GM10266 (cell line): ENCODE measurements around the gene KLHDC7A.

Experiments
- DNase-seq: peaks from one replicate; pipeline ENCODE4 v3.0.0; 2012; ENCODE audit errors: extremely low spot score
- CTCF ChIP-seq: IDR thresholded peaks from 2 replicates; pipeline ENCODE4 v1.5.1; 2012; ENCODE audit warnings: mild to moderate bottlenecking, low read depth; ENCODE audit not compliant: control insufficient read depth, insufficient read depth; ENCODE audit errors: missing control alignments

Gene KLHDC7A

GRCh38 chr1:18495635-18496034, 14.9 kb downstream of the KLHDC7A start:
- DNase-seq = no peak
- TF ChIP-seq CTCF = no peak

GRCh38 chr1:18496056-18496455, 15.3 kb downstream of the KLHDC7A start:
- TF ChIP-seq CTCF = no peak
- no peak for DNase-seq

- DNase-seq = no peak
- no peak for TF ChIP-seq CTCF
These were observed 15.9 kb downstream of the KLHDC7A start for GRCh38 chr1:18496497-18497235.

- no peak for TF ChIP-seq CTCF
- no peak for DNase-seq
These were observed 21.1 kb downstream of the KLHDC7A start for GRCh38 chr1:18501833-18502232.

GRCh38 chr1:18504609-18505008, 23.9 kb downstream of the KLHDC7A start:
- no peak for TF ChIP-seq CTCF
- no peak for DNase-seq

- TF ChIP-seq CTCF = no peak
These were observed 24.9 kb downstream of the KLHDC7A start for GRCh38 chr1:18505666-18506065.

GRCh38 chr1:18508084-18508483, 27.4 kb downstream of the KLHDC7A start:
- no peak for TF ChIP-seq CTCF
- DNase-seq = no peak

More at GRCh38 chr1:18505666-18506065, 24.9 kb downstream of the KLHDC7A start:
- no peak for DNase-seq
